ENCODE data around the gene VWA5B1. TPM values are rescaled to one million over a fixed set of nuclear protein-coding genes. Genes with fewer than 3 reads are reported as not detected.

VWA5B1 gene
- total RNA-seq, 4 donors from 2014 or later: not detected

GRCh38 chr1:20318521-20318920, 27.8 kb downstream of the VWA5B1 start:
- TF ChIP-seq CTCF (IDR thresholded peaks at IDR 0.05; ENCODE audit: low read depth): no peak

GRCh38 chr1:20318971-20319370, 28.3 kb downstream of the VWA5B1 start:
- TF ChIP-seq CTCF (IDR thresholded peaks at IDR 0.05; ENCODE audit: low read depth): no peak

GRCh38 chr1:20319456-20320220, 29.0 kb downstream of the VWA5B1 start:
- no peak for TF ChIP-seq CTCF (IDR thresholded peaks at IDR 0.05; ENCODE audit: low read depth)

DNA sequence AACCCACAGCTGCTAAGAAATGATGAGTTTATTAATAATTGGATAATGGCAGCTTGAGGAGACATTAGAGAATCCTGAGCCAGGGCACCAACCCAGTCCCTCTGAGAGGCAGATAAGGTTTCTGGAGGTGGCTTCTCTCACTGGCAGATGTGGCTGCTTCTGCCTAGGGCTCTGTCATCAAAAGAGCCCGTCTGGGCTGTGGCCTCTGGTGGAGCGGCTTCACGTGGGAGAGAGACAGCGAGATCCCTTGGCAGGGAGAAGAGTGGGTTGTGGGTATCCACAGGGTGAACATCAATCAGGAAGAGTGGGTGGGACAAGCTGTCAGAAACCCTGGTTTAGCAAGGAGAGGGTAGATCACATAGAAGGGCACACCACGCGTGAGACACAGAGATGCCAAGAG, 30.0 kb downstream of the VWA5B1 start:
- no peak for TF ChIP-seq CTCF (IDR thresholded peaks at IDR 0.05; ENCODE audit: low read depth)

DNA sequence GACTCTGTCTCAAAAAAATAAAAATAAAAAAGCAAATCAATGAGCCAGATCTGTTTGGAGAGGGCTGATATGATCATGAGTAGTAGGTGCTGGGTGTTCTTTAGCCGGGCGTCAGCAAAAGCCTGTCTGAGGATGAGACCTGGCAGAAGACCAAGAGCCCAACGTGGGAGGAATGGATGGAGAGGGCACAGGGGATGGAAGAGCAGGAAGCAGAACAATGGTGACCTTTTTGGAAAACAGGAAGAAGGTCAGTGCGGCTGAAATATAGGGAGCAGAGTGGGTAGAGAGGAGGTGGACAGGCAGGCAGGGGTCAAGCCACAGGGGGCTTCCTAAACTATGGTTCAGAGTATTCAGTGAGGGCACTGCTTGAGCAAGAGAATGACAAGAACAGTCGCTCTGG, 30.9 kb downstream of the VWA5B1 start:
- no peak for TF ChIP-seq CTCF (IDR thresholded peaks at IDR 0.05; ENCODE audit: low read depth)

GRCh38 chr1:20322081-20322824, 31.6 kb downstream of the VWA5B1 start:
- no peak for TF ChIP-seq CTCF (IDR thresholded peaks at IDR 0.05; ENCODE audit: low read depth)

DNA sequence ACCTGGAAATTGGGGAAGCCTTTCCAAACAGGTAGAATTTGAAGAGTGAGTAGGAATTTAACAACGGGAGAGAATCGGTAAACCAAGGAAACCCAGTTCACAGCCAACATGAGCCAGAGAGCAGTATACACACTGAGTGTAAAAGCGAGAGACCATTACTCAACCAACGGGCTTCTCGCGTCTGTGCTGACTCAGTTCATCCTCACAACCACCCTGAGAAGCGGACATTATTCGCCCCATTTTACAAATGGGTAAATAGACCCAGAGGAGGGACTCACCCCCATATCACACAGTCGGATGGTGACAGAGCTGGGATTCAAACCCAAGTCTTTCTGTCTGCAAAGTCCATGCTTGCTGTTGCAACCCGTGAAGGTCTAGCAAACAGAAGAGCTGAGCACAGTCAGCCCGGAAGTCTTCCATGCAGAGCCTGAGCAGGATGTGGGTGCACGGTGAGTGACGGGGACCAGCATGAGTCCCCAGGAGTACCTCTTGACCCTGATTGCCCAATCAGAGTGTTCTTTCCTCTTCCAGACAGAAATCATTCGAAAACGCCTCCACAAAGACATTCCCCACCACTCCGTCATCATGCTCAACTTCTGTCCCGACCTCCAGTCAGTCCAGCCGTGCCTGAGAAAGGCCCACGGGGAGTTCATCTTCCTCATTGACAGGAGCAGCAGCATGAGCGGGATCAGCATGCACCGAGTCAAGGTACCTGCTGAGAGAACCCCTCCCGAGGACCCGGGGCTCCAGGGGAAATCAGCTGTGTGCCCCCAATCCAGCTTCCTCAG, 32.3 kb downstream of the VWA5B1 start:
- TF ChIP-seq CTCF (IDR thresholded peaks at IDR 0.05; ENCODE audit: low read depth): no peak
